Measurements from ENCODE around the gene PPP3CA.
"Not testable (repeated sequence)": the region's sequence is repeated elsewhere in the genome, so short reads cannot be mapped to it uniquely, and the experiment has no call there.

DNA sequence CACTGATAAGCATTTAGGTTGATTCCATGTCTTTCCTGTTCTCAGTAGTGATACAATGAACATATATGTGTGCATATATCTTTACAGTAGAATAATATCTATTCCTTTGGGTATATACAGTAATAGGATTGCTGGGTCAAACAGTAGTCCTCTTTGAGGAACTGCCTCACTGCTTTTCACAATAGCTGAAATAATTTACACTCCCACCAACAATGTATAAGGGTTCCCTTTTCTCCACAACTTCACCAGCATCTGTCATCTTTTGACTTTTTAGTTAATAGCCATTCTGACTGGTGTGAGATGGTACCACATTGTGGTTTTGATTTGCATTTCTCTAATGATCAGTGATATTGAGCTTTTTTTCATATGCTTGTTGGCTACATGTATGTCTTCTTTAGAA lies 113.2 kb downstream of the PPP3CA start:
- TF ChIP-seq, protein P1, sequence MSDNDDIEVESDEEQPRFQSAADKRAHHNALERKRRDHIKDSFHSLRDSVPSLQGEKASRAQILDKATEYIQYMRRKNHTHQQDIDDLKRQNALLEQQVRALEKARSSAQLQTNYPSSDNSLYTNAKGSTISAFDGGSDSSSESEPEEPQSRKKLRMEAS (IDR thresholded peaks at IDR 0.05; ENCODE audit: low read depth, low read length), result not testable (repeated sequence)
- not testable (repeated sequence) for TF ChIP-seq POLR2A (IDR thresholded peaks at IDR 0.05; ENCODE audit: extremely low read depth, insufficient read length); MYC (IDR thresholded peaks at IDR 0.05; ENCODE audit: low read depth, low read length)
- TF ChIP-seq, protein P2, sequence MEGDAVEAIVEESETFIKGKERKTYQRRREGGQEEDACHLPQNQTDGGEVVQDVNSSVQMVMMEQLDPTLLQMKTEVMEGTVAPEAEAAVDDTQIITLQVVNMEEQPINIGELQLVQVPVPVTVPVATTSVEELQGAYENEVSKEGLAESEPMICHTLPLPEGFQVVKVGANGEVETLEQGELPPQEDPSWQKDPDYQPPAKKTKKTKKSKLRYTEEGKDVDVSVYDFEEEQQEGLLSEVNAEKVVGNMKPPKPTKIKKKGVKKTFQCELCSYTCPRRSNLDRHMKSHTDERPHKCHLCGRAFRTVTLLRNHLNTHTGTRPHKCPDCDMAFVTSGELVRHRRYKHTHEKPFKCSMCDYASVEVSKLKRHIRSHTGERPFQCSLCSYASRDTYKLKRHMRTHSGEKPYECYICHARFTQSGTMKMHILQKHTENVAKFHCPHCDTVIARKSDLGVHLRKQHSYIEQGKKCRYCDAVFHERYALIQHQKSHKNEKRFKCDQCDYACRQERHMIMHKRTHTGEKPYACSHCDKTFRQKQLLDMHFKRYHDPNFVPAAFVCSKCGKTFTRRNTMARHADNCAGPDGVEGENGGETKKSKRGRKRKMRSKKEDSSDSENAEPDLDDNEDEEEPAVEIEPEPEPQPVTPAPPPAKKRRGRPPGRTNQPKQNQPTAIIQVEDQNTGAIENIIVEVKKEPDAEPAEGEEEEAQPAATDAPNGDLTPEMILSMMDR (IDR thresholded peaks at IDR 0.05; ENCODE audit: low read depth, low read length), result not testable (repeated sequence)

All from NB4 (cell line).